B cell (primary cell): ENCODE measurements around the gene YY1.

Source experiments
- EZH2 ChIP-seq: IDR thresholded peaks from 2 replicates; pipeline ENCODE4 v1.6.1; 2012; ENCODE audit warnings: borderline replicate concordance, low read depth, mild to moderate bottlenecking, moderate library complexity, low read length; ENCODE audit not compliant: insufficient read depth, poor library complexity, severe bottlenecking
- TF ChIP-seq, protein P1 (sequence below): fragments of 200-600 bp; IDR thresholded peaks from one replicate; pipeline ENCODE4 v1.8.0; 2022; ENCODE audit warnings: antibody characterized with exemption, mild to moderate bottlenecking

DNA sequence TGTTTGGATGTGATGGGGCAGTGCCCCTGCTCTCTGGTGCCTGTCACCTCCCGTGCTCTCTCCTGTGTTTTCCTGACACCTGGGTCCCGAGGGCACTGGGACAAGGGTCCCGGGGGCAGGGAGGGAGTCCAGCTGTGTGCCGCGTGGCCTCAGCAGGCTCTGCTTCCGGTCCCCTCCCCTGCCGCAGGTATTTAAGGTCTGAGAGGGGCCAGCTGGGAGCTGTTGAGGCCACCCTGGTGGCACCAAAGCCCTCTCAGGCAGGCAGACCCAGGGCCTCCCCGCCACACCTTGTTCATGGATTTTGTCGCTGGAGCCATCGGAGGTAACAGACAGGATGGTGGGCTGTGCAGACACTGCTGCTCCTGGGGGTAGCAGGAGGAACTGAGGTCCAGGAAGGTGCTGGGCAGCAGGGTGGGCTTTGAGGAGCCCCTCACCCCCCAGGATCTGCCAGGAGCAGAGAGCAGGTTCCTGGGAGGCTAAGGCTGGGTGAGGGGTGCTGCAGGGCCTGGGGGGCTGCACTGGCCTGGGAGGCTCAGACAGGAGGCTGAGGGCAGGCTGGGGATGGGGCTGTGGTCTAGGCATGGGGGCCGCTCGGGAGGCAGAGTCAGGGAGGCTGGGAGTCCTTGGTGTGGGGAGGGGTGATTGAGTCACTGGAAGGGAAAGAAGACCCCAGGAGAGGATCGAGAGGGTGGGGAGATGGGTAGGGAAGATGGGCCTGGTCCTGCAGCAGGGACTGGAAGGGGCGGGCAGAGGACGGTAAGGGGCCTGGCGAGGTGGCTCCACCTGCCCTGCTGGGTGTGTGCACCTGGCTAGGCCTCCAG lies 84.4 kb downstream of the YY1 start, which contains the start of gene SLC25A47:
- TF ChIP-seq, protein P1, sequence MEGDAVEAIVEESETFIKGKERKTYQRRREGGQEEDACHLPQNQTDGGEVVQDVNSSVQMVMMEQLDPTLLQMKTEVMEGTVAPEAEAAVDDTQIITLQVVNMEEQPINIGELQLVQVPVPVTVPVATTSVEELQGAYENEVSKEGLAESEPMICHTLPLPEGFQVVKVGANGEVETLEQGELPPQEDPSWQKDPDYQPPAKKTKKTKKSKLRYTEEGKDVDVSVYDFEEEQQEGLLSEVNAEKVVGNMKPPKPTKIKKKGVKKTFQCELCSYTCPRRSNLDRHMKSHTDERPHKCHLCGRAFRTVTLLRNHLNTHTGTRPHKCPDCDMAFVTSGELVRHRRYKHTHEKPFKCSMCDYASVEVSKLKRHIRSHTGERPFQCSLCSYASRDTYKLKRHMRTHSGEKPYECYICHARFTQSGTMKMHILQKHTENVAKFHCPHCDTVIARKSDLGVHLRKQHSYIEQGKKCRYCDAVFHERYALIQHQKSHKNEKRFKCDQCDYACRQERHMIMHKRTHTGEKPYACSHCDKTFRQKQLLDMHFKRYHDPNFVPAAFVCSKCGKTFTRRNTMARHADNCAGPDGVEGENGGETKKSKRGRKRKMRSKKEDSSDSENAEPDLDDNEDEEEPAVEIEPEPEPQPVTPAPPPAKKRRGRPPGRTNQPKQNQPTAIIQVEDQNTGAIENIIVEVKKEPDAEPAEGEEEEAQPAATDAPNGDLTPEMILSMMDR: no peak
- TF ChIP-seq EZH2: no peak
